Epidermal melanocyte (primary cell): ENCODE measurements around the gene SERPINE3.

Source experiments
- DNase-seq: peaks from one replicate; pipeline ENCODE4 v3.0.0; 2011; ENCODE audit warnings: low spot score; ENCODE audit not compliant: insufficient read length

Gene SERPINE3

GRCh38 chr13:51360489-51360888, 21.0 kb downstream of the SERPINE3 start:
- DNase-seq, result no peak

GRCh38 chr13:51361106-51361505, 21.6 kb downstream of the SERPINE3 start:
- no peak for DNase-seq

- DNase-seq, result no peak
Measured at GRCh38 chr13:51363625-51364024, 24.1 kb downstream of the SERPINE3 start.

GRCh38 chr13:51364404-51365008, 25.0 kb downstream of the SERPINE3 start:
- no peak for DNase-seq

GRCh38 chr13:51370116-51370515, 30.6 kb downstream of the SERPINE3 start:
- no peak for DNase-seq

- no peak for DNase-seq
Measured at GRCh38 chr13:51370811-51371210, 31.3 kb downstream of the SERPINE3 start.

GRCh38 chr13:51371768-51372399, 32.4 kb downstream of the SERPINE3 start:
- no peak for DNase-seq

GRCh38 chr13:51373451-51373850, 34.0 kb downstream of the SERPINE3 start:
- no peak for DNase-seq

- DNase-seq, result no peak
Measured at GRCh38 chr13:51380269-51380668, 40.8 kb downstream of the SERPINE3 start.

- no peak for DNase-seq
Measured at GRCh38 chr13:51385114-51385513, 45.6 kb downstream of the SERPINE3 start.

- DNase-seq, result no peak
Measured at GRCh38 chr13:51394724-51395123, 55.2 kb downstream of the SERPINE3 start.

- DNase-seq, result no peak
Measured at GRCh38 chr13:51396352-51396751, 56.9 kb downstream of the SERPINE3 start.

GRCh38 chr13:51397262-51397941, 57.9 kb downstream of the SERPINE3 start:
- peak; percentile 15 for DNase-seq

GRCh38 chr13:51405176-51405575, 65.7 kb downstream of the SERPINE3 start:
- DNase-seq, result no peak

- no peak for DNase-seq
Measured at GRCh38 chr13:51412431-51412830, 72.9 kb downstream of the SERPINE3 start.
